CD8-positive, alpha-beta memory T cell (primary cell): ENCODE results near the gene ANKRD30A. TPM values are rescaled to one million over a fixed set of nuclear protein-coding genes. Genes with fewer than 3 reads are reported as not detected.
"Not testable (repeated sequence)": the region's sequence is repeated elsewhere in the genome, so short reads cannot be mapped to it uniquely, and the experiment has no call there.

Experiments used
- CTCF ChIA-PET: fragments of 350-600 bp; sonication (Branson Sonifier 250); formaldehyde crosslinking; loops from one replicate; lab custom pipeline; 2021; ENCODE audit warnings: antibody characterized with exemption; lab: Charles Lee
- POLR2A ChIA-PET: fragments of 350-600 bp; sonication (Branson Sonifier 250); formaldehyde crosslinking; loops from one replicate; lab custom pipeline; 2021; ENCODE audit warnings: antibody characterized with exemption; lab: Charles Lee
- DNase-seq, 5 donors: peaks; one replicate each; pipeline versions ENCODE4 v3.0.0 to v3.0.0-alpha.2; 2020 to 2022; ENCODE audit warnings: mixed read lengths in 1 of 5
- H3K27ac ChIP-seq: one replicate; pipeline ENCODE4 v1.7.0; 2013; ENCODE audit warnings: low read depth, mild to moderate bottlenecking, low read length, moderate library complexity
- H3K27me3 ChIP-seq: 2 replicates; pipeline ENCODE4 v1.7.0; 2013; ENCODE audit warnings: low read length, mild to moderate bottlenecking; ENCODE audit not compliant: insufficient read depth, poor library complexity, severe bottlenecking
- H3K36me3 ChIP-seq: 2 replicates; pipeline ENCODE4 v1.7.0; 2013; ENCODE audit warnings: mild to moderate bottlenecking, low read length, moderate library complexity; ENCODE audit not compliant: insufficient read depth
- H3K4me1 ChIP-seq: 2 replicates; pipeline ENCODE4 v1.7.0; 2013; ENCODE audit warnings: mild to moderate bottlenecking, low read length, moderate library complexity; ENCODE audit not compliant: insufficient read depth
- H3K4me3 ChIP-seq: 2 replicates; pipeline ENCODE4 v1.7.0; 2013; ENCODE audit warnings: mild to moderate bottlenecking, low read length
- H3K9me3 ChIP-seq: 2 replicates; pipeline ENCODE4 v1.7.0; 2013; ENCODE audit warnings: mild to moderate bottlenecking, low read length
- H3K27ac Mint-ChIP-seq, 8 donors: one replicate each; pipeline ENCODE4 v1.8.0; 2020 to 2021; ENCODE audit warnings: mixed read lengths in 8 of 8, mild to moderate bottlenecking in 6 of 8, inconsistent platforms in 3 of 8, moderate library complexity in 3 of 8
- H3K27me3 Mint-ChIP-seq, 2 donors: one replicate each; pipeline ENCODE4 v1.8.0; 2020 to 2021; ENCODE audit warnings: mixed read lengths in 2 of 2, mild to moderate bottlenecking in 1 of 2, moderate library complexity in 1 of 2
- H3K36me3 Mint-ChIP-seq, 3 donors: one replicate each; pipeline ENCODE4 v1.8.0; 2020 to 2021; ENCODE audit warnings: mixed read lengths in 3 of 3, inconsistent platforms in 1 of 3, mild to moderate bottlenecking in 1 of 3
- H3K4me1 Mint-ChIP-seq, 3 donors: one replicate each; pipeline ENCODE4 v1.8.0; 2020 to 2021; ENCODE audit warnings: mixed read lengths in 3 of 3, inconsistent platforms in 1 of 3, mild to moderate bottlenecking in 1 of 3
- H3K4me3 Mint-ChIP-seq, 7 donors: one replicate each; pipeline ENCODE4 v1.8.0; 2020 to 2021; ENCODE audit warnings: mixed read lengths in 7 of 7, mild to moderate bottlenecking in 6 of 7, moderate library complexity in 4 of 7, inconsistent platforms in 2 of 7
- H3K9me3 Mint-ChIP-seq, 5 donors: one replicate each; pipeline ENCODE4 v1.8.0; 2020 to 2022; ENCODE audit warnings: mixed read lengths in 5 of 5, mild to moderate bottlenecking in 3 of 5, moderate library complexity in 2 of 5, inconsistent platforms in 1 of 5
- polyA plus RNA-seq: library from polyadenylated mRNA; unstranded; fragments of 300-500 nt; fragmentation: Illumina TruSeq; gene quantifications from one replicate; pipeline ENCODE4 v1.2.3, GENCODE V29; 2021
- total RNA-seq, 2 experiments: library from RNA; stranded (reverse); gene quantifications; one replicate each; pipeline ENCODE4 v1.2.3, GENCODE V29; 2021

Gene ANKRD30A, protein sequence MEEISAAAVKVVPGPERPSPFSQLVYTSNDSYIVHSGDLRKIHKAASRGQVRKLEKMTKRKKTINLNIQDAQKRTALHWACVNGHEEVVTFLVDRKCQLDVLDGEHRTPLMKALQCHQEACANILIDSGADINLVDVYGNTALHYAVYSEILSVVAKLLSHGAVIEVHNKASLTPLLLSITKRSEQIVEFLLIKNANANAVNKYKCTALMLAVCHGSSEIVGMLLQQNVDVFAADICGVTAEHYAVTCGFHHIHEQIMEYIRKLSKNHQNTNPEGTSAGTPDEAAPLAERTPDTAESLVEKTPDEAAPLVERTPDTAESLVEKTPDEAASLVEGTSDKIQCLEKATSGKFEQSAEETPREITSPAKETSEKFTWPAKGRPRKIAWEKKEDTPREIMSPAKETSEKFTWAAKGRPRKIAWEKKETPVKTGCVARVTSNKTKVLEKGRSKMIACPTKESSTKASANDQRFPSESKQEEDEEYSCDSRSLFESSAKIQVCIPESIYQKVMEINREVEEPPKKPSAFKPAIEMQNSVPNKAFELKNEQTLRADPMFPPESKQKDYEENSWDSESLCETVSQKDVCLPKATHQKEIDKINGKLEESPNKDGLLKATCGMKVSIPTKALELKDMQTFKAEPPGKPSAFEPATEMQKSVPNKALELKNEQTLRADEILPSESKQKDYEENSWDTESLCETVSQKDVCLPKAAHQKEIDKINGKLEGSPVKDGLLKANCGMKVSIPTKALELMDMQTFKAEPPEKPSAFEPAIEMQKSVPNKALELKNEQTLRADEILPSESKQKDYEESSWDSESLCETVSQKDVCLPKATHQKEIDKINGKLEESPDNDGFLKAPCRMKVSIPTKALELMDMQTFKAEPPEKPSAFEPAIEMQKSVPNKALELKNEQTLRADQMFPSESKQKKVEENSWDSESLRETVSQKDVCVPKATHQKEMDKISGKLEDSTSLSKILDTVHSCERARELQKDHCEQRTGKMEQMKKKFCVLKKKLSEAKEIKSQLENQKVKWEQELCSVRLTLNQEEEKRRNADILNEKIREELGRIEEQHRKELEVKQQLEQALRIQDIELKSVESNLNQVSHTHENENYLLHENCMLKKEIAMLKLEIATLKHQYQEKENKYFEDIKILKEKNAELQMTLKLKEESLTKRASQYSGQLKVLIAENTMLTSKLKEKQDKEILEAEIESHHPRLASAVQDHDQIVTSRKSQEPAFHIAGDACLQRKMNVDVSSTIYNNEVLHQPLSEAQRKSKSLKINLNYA (N-terminal part only)
- total RNA-seq, result not detected
- not detected for polyA plus RNA-seq

DNA sequence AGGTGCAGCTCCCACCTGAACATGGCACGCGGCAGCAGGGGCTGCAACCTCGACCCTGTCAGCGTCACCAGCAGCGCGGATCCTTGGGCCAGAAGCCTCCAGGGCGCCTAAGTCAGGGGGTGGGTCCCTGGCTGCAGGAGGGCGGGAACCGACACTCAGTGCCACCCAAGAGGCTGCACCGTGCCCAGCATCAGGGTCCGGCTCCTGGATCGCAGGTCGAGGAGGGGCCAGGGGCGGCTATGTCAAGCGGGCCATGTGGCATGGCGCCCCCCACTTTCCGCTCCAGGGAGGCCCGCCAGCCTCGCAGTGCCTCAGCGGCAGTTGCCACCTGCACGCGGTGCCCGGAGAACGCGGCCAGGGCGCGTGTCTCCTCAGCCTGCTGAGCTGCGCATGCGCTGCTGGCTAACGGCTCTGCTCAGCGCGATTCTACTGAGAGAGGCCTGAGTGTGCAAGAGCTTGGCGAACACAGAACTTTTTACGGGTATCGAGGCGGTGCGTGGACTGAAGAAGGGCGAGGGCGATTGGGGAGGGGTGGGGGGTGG is at the start of gene ANKRD30A:
Gene ANKRD30A (plus strand): TSS at position 408 of the 542 bp plus-strand sequence. CDS start 190 bp downstream, outside the sequence.
- CTCF ChIA-PET, result no interaction called here
- Mint-ChIP-seq H3K36me3 (no peaks in the 10 kb centered on the region), H3K4me3 (no peak within 1 kb of the TSS), H3K27ac (no peak within 1 kb of the TSS), H3K4me1 (no peaks in the 10 kb centered on the region), H3K27me3 (no peaks in the 10 kb centered on the region), H3K9me3 (peaks cover 4 to 14% (median 9%) of the 10 kb centered on the region in 5 donors)
- DNase-seq, result no peak
- H3K4me1 ChIP-seq, result no peaks in the 10 kb centered on the region
- H3K9me3 ChIP-seq, result no peaks in the 10 kb centered on the region
- H3K4me3 ChIP-seq, result no peak within 1 kb of the TSS
- no peaks in the 10 kb centered on the region for H3K27me3 ChIP-seq
- H3K36me3 ChIP-seq, result no peaks in the 10 kb centered on the region
- H3K27ac ChIP-seq, result no peak within 1 kb of the TSS
- POLR2A ChIA-PET, result no interaction called here

DNA sequence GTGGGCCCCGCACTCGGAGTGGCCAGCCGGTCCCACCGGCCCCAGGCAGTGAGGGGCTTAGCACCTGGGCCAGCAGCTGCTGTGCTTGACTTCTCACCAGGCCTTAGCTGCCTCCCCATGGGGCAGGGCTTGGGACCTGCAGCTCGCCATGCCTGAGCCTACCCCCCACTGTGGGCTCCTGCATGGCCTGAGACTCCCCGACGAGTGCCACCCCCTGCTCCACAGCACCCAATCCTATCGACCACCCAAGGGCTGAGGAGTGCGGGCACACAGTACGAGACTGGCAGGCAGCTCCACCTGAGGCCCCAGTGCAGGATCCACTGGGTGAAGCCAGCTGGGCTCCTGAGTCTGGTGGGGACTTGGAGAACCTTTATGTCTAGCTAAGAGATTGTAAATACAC is 49.3 kb upstream of the ANKRD30A start:
- H3K27me3 Mint-ChIP-seq, result not testable (repeated sequence)

DNA sequence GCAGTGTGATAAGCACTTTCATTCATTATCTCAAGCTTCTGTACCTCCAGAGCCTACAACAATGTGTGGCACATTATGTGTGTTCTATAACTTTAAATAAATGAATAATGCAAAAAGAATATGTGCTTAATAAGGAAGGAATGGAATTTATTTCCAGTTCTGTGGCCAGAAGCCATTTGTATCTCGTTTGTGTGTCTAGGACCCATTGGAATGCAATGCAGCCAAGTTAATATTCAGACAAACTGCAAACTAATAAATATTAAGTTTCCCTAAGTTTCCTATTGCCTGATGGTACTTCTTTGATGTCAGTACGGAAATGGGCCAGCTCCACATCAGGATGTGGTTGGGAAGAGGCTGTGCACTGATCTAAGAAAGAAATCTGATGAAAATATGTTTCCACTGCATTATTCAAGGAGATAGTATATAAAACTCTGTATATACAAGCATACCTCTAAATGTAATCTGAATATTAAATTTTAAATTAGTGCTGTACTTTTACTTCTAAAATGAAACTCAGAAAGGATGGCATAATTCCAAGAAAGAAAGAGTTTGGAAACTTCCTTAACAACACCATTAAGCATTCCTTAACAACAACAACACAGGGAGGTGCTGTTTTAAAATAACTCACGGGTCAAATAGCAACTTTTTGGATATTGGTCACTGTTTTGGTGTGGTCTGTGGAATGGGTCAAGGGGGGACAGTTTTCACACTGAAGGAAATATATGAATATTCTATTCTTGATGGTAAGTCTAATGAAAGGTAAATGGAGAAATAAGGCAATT is 29.4 kb upstream of the ANKRD30A start:
- Histone ChIP-seq H3K4me3 (no peak overlapping the region), H3K4me1 (no peaks in the 10 kb centered on the region), H3K9me3 (no peaks in the 10 kb centered on the region), H3K27me3 (no peaks in the 10 kb centered on the region), H3K36me3 (no peaks in the 10 kb centered on the region), H3K27ac (no peak overlapping the region)
- H3K4me3 Mint-ChIP-seq, result no peak overlapping the region
- ChIA-PET CTCF (no interaction called here), POLR2A (no interaction called here)
- peaks cover 5 to 44% (median 13%) of the 10 kb centered on the region in 5 donors for H3K9me3 Mint-ChIP-seq
- no peak overlapping the region for H3K27ac Mint-ChIP-seq
- no peaks in the 10 kb centered on the region for H3K36me3 Mint-ChIP-seq
- DNase-seq, result no peak
- no peaks in the 10 kb centered on the region for H3K4me1 Mint-ChIP-seq
- H3K27me3 Mint-ChIP-seq, result peaks cover 0 to 1% of the 10 kb centered on the region in 2 donors

More for the DNA sequence above, 49.3 kb upstream of the ANKRD30A start:
- CTCF ChIA-PET, DNase-seq, H3K4me3 ChIP-seq, H3K36me3 ChIP-seq, H3K27ac Mint-ChIP-seq, H3K27ac ChIP-seq, H3K4me1 ChIP-seq, POLR2A ChIA-PET, H3K36me3 Mint-ChIP-seq, H3K9me3 ChIP-seq, H3K27me3 ChIP-seq, H3K4me1 Mint-ChIP-seq, H3K4me3 Mint-ChIP-seq: not testable (repeated sequence)
- H3K9me3 Mint-ChIP-seq, result peaks cover 0 to 20% (median 6%) of the 10 kb centered on the region in 5 donors

DNA sequence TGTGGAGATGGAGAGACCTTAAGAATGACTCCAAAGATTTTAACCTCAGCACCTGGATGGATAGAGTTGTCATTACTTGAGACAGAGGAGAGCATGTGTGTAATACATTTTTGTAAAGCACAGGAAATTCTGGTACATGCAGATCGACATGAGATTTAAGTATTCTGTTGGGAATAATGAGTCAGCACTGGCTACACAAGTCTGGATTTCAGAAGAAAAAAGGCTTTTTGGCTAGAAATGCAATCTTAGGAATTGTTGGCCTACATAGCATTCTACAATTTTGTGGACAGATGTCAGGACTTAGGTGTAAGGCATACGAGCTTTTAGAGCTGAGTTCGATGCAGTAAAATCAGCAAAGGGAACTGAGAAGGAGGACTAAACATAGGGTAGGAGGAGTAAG is 24.1 kb upstream of the ANKRD30A start:
- Histone ChIP-seq H3K4me1 (no peaks in the 10 kb centered on the region), H3K4me3 (no peak overlapping the region), H3K27me3 (no peaks in the 10 kb centered on the region), H3K27ac (no peak overlapping the region), H3K36me3 (no peaks in the 10 kb centered on the region), H3K9me3 (no peaks in the 10 kb centered on the region)
- Mint-ChIP-seq H3K27ac (no peak overlapping the region), H3K27me3 (peaks cover 0 to 3% of the 10 kb centered on the region in 2 donors), H3K9me3 (peaks cover 11 to 30% (median 15%) of the 10 kb centered on the region in 5 donors), H3K4me3 (no peak overlapping the region), H3K4me1 (no peaks in the 10 kb centered on the region), H3K36me3 (no peaks in the 10 kb centered on the region)
- POLR2A ChIA-PET, result no interaction called here
- DNase-seq, result no peak
- CTCF ChIA-PET, result no interaction called here

DNA sequence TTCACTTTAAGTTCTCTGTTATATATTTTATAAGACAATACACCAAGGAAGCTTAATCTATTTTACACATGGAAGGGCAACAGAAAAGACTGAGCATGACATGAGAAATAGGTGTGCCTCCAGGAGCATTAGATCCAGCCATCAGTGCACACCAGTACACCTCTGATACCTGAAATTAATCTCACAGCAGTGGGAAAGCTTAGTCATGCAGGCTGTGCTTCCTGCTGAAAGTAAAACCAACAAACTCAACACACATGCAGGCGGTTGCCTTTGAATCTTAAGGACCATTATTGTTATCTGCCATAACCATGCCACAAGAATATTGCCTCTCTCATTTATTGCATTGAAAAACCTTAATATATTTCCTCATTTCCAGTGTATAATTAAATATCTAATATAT is 16.4 kb upstream of the ANKRD30A start:
- no peaks in the 10 kb centered on the region for H3K4me1 Mint-ChIP-seq
- POLR2A ChIA-PET, result no interaction called here
- no peak overlapping the region for H3K27ac Mint-ChIP-seq
- H3K27me3 Mint-ChIP-seq, result no peaks in the 10 kb centered on the region
- no peaks in the 10 kb centered on the region for H3K36me3 Mint-ChIP-seq
- Histone ChIP-seq H3K4me3 (no peak overlapping the region), H3K4me1 (no peaks in the 10 kb centered on the region), H3K36me3 (no peaks in the 10 kb centered on the region), H3K27me3 (no peaks in the 10 kb centered on the region), H3K27ac (no peak overlapping the region), H3K9me3 (no peaks in the 10 kb centered on the region)
- CTCF ChIA-PET, result no interaction called here
- H3K9me3 Mint-ChIP-seq, result peaks cover 4 to 17% (median 10%) of the 10 kb centered on the region in 5 donors
- H3K4me3 Mint-ChIP-seq, result no peak overlapping the region
- DNase-seq, result no peak

DNA sequence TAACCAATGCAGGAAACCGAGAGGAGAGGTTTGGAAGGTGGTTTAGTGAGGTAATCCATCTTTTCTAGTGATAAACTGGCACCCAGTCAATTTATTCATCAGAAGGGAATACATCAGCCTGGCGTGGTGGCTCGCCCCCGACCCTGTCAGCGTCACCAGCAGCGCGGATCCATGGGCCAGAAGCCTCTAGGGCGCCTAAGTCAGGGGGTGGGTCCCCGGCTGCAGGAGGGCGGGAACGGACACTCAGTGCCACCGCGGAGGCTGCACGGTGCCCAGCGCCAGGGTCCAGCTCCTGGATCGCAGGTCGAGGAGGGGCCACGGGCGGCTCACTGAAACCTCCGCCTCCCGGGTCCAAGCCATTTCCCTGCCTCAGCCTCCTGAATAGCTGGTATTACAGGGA is 866 bp upstream of the ANKRD30A start:
- Histone ChIP-seq H3K27me3 (no peaks in the 10 kb centered on the region), H3K36me3 (no peaks in the 10 kb centered on the region), H3K9me3 (no peaks in the 10 kb centered on the region), H3K27ac (no peak overlapping the region), H3K4me3 (no peak overlapping the region), H3K4me1 (no peaks in the 10 kb centered on the region)
- Mint-ChIP-seq H3K4me1 (no peaks in the 10 kb centered on the region), H3K27ac (no peak overlapping the region), H3K36me3 (no peaks in the 10 kb centered on the region), H3K4me3 (no peak overlapping the region), H3K9me3 (peaks cover 4 to 11% (median 7%) of the 10 kb centered on the region in 5 donors), H3K27me3 (no peaks in the 10 kb centered on the region)
- no peak for DNase-seq
- POLR2A ChIA-PET, result no interaction called here
- CTCF ChIA-PET, result no interaction called here

DNA sequence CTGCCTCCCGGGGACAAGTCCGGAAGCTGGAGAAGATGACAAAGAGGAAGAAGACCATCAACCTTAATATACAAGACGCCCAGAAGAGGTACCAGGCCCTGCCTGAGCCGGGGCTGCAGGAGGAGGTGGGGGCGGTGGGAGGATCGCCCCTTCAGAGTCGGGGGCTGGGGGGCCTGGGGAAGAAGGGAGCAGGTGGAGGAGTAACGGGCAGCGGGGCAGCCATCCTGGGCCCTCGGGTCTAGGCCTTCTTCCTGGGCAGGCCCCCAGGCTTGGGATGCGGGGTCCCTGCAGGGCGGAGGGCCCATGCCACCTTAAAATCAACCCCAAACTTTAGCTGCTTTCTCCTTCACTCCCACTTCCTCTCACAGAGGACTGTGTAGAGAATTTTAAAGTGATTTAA is 523 bp downstream of the ANKRD30A start:
- Mint-ChIP-seq H3K27ac (no peak overlapping the region), H3K27me3 (no peaks in the 10 kb centered on the region), H3K36me3 (no peaks in the 10 kb centered on the region), H3K4me3 (no peak overlapping the region), H3K4me1 (no peaks in the 10 kb centered on the region), H3K9me3 (peaks cover 4 to 14% (median 9%) of the 10 kb centered on the region in 5 donors)
- no peaks in the 10 kb centered on the region for H3K4me1 ChIP-seq
- CTCF ChIA-PET, result no interaction called here
- no peaks in the 10 kb centered on the region for H3K36me3 ChIP-seq
- POLR2A ChIA-PET, result no interaction called here
- no peak overlapping the region for H3K27ac ChIP-seq
- DNase-seq, result no peak
- H3K9me3 ChIP-seq, result no peaks in the 10 kb centered on the region
- H3K27me3 ChIP-seq, result no peaks in the 10 kb centered on the region
- H3K4me3 ChIP-seq, result no peak overlapping the region
